Endothelial cell (in vitro differentiated cells): ENCODE data around the gene MTMR12. TPM values are rescaled to one million over a fixed set of nuclear protein-coding genes. Genes with fewer than 3 reads are reported as not detected.

Source experiments
- DNase-seq: peaks from one replicate; pipeline ENCODE4 v3.0.0; 2021; ENCODE audit warnings: low spot score
- H3K27ac Mint-ChIP-seq: one replicate; pipeline ENCODE4 v1.8.0; 2021; ENCODE audit warnings: mixed read lengths, inconsistent platforms; ENCODE audit not compliant: unreplicated experiment
- H3K27me3 Mint-ChIP-seq: one replicate; pipeline ENCODE4 v1.8.0; 2021; ENCODE audit warnings: mild to moderate bottlenecking, moderate library complexity, mixed read lengths, inconsistent platforms; ENCODE audit not compliant: unreplicated experiment
- H3K36me3 Mint-ChIP-seq: one replicate; pipeline ENCODE4 v1.8.0; 2021; ENCODE audit warnings: mild to moderate bottlenecking, low read depth, mixed read lengths, inconsistent platforms; ENCODE audit not compliant: unreplicated experiment
- H3K4me1 Mint-ChIP-seq: one replicate; pipeline ENCODE4 v1.8.0; 2021; ENCODE audit warnings: mild to moderate bottlenecking, mixed read lengths, inconsistent platforms; ENCODE audit not compliant: unreplicated experiment
- H3K4me3 Mint-ChIP-seq: one replicate; pipeline ENCODE4 v1.8.0; 2021; ENCODE audit warnings: mild to moderate bottlenecking, mixed read lengths, inconsistent platforms; ENCODE audit not compliant: unreplicated experiment
- H3K9me3 Mint-ChIP-seq: one replicate; pipeline ENCODE4 v1.8.0; 2021; ENCODE audit warnings: mixed read lengths, inconsistent platforms; ENCODE audit not compliant: unreplicated experiment
- total RNA-seq: library from RNA; stranded (reverse); fragmentation: NEBNext Ultra II Directional; extraction: Animal tissue kit (Norgen Biotek cat#: 25700); gene quantifications from one replicate; pipeline ENCODE4 v1.2.1, GENCODE V29; 2021; ENCODE audit not compliant: unreplicated experiment
- TF ChIP-seq, protein P1 (sequence below): fragments of 200-600 bp; sonication (generic); IDR thresholded peaks from one replicate; pipeline ENCODE4 v1.5.0; 2021; ENCODE audit warnings: antibody characterized with exemption; ENCODE audit not compliant: unreplicated experiment

Gene MTMR12
- total RNA-seq, 1 donor from 2014 or later, result 39.4 TPM

- DNase-seq, result no peak
- peaks cover 6% of the 10 kb centered on the region for H3K27me3 Mint-ChIP-seq
- H3K4me1 Mint-ChIP-seq, result peaks cover 20% of the 10 kb centered on the region
- no peak overlapping the region for H3K27ac Mint-ChIP-seq
- H3K9me3 Mint-ChIP-seq, result no peaks in the 10 kb centered on the region
- H3K4me3 Mint-ChIP-seq, result no peak overlapping the region
- H3K36me3 Mint-ChIP-seq, result peaks cover 16% of the 10 kb centered on the region
- TF ChIP-seq, protein P1, sequence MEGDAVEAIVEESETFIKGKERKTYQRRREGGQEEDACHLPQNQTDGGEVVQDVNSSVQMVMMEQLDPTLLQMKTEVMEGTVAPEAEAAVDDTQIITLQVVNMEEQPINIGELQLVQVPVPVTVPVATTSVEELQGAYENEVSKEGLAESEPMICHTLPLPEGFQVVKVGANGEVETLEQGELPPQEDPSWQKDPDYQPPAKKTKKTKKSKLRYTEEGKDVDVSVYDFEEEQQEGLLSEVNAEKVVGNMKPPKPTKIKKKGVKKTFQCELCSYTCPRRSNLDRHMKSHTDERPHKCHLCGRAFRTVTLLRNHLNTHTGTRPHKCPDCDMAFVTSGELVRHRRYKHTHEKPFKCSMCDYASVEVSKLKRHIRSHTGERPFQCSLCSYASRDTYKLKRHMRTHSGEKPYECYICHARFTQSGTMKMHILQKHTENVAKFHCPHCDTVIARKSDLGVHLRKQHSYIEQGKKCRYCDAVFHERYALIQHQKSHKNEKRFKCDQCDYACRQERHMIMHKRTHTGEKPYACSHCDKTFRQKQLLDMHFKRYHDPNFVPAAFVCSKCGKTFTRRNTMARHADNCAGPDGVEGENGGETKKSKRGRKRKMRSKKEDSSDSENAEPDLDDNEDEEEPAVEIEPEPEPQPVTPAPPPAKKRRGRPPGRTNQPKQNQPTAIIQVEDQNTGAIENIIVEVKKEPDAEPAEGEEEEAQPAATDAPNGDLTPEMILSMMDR, result no peak
These were observed 33.0 kb downstream of the MTMR12 start for GRCh38 chr5:32279786-32280185.

DNA sequence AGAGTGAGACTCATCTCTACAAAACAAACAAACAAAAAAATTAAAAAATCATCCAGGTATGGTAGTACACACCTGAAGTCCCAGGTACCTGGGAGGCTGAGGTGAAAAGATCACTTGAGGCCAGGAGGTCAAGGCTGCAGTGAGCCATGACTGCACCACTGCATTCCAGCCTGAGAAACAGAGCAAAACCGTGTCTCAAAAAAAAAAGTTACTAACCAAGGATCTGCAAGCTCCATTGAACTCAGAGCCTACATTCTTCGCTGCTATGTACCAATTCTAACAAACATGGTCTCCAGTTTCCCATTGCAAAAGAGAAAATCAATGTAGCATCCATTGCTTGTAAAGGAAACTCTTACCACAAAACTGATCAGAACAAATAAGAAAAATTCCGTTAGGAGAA, 33.5 kb downstream of the MTMR12 start:
- H3K36me3 Mint-ChIP-seq, result peaks cover 16% of the 10 kb centered on the region
- TF ChIP-seq, protein P1, result no peak
- DNase-seq, result no peak
- no peak overlapping the region for H3K4me3 Mint-ChIP-seq
- peaks cover 25% of the 10 kb centered on the region for H3K4me1 Mint-ChIP-seq
- no peaks in the 10 kb centered on the region for H3K9me3 Mint-ChIP-seq
- no peak overlapping the region for H3K27ac Mint-ChIP-seq
- peaks cover 6% of the 10 kb centered on the region for H3K27me3 Mint-ChIP-seq

DNA sequence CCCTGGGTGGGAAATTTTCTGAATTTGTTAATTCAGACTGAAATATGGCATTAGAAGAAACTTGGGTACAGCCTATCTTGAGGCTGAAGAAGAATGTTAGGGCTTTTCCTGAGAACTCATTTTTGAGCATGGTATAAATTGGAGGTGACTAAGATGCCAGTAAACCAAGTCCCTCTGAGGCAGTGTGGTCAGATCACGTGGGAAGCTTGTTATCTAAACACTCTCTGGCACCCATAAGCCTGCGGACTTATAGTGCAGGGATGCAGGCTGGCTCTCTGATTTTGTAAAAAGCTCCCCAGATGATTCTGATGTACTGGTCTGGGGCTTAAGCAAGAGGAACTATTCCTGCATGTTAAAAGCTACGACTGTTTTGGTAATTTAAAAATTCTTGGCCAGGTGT, 34.3 kb downstream of the MTMR12 start:
- H3K4me1 Mint-ChIP-seq, result peaks cover 34% of the 10 kb centered on the region
- H3K27ac Mint-ChIP-seq, result peak overlapping the region; percentile 65
- no peak for DNase-seq
- TF ChIP-seq, protein P1, result no peak
- no peak overlapping the region for H3K4me3 Mint-ChIP-seq
- H3K9me3 Mint-ChIP-seq, result no peaks in the 10 kb centered on the region
- H3K27me3 Mint-ChIP-seq, result peaks cover 6% of the 10 kb centered on the region
- peaks cover 22% of the 10 kb centered on the region for H3K36me3 Mint-ChIP-seq

DNA sequence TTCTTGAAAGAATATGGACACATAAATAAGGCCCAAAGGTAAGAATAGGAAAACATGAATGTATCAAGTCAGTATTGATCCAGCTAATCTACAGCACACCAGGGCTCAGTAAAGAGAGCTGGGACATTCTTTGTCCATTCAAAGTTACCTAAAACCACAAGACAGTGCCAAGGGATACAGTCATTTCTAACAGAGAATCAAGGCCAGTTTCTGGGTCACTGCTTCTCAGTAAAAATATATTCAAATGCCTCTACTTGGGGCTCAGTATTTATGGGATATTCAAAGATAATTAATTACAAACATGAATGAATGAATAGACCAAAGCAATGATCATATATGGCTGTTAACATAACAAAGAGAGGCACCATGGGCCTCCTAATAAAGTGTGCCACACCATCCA, 34.9 kb downstream of the MTMR12 start:
- Mint-ChIP-seq H3K9me3 (no peaks in the 10 kb centered on the region), H3K4me1 (peaks cover 37% of the 10 kb centered on the region), H3K27ac (peak overlapping the region; percentile 99), H3K36me3 (peaks cover 26% of the 10 kb centered on the region), H3K4me3 (no peak overlapping the region), H3K27me3 (peaks cover 6% of the 10 kb centered on the region)
- TF ChIP-seq, protein P1, result no peak
- DNase-seq, result no peak

GRCh38 chr5:32276173-32276853, 36.4 kb downstream of the MTMR12 start:
- Mint-ChIP-seq H3K27me3 (peaks cover 6% of the 10 kb centered on the region), H3K27ac (peak overlapping the region; percentile 99), H3K9me3 (no peaks in the 10 kb centered on the region), H3K4me1 (peaks cover 40% of the 10 kb centered on the region), H3K4me3 (no peak overlapping the region), H3K36me3 (peaks cover 30% of the 10 kb centered on the region)
- DNase-seq, result no peak
- TF ChIP-seq, protein P1, result no peak
